GM18907 (cell line): ENCODE measurements around the gene SNAP25.

ENCODE experiments used
- ATAC-seq: cut with Tn5 transposase; IDR thresholded peaks from one replicate; pipeline ENCODE4 v1.9.1; 2021; ENCODE audit warnings: mild to moderate bottlenecking, moderate library complexity; ENCODE audit not compliant: unreplicated experiment

The SNAP25 gene

DNA sequence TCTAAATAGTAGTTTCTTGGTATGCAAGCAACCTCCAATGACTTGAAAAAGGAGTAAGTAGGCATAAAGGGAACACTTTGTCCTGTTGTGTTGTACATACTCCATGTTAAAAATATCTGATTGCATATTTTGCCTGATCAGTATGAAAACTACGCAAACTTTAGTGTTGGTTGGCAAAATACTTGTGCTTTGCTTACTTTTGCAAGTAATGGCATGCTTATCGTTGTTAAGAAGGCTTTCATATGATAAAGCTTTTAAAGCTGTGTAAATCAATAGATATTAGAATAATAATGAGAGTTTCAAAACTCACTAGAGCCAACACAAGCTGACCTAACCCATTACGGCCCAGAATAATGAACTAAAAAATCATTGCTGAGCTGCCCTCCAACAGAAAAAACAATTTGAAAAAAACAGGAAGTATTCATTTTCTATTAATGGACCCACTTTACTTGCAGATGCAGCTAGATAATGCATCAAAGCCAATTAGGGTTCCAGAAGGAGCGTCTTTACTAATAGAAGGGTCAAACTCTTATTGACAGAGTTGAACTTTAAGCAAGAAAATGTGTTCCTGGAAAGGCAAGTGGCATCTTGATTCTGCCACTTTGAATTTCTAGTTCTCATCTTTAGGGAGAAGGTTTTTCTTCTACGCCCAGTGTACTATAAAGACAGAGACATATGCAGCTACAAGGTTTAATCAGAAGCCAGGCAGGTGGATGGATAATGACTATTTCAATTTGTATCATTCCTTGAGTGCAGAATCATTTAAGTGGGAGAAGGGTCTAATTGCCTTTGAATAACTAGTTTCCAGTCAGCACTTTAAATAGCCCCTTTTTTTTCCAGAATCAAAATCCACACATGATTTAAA is 82.2 kb downstream of the SNAP25 start:
- ATAC-seq: no peak

DNA sequence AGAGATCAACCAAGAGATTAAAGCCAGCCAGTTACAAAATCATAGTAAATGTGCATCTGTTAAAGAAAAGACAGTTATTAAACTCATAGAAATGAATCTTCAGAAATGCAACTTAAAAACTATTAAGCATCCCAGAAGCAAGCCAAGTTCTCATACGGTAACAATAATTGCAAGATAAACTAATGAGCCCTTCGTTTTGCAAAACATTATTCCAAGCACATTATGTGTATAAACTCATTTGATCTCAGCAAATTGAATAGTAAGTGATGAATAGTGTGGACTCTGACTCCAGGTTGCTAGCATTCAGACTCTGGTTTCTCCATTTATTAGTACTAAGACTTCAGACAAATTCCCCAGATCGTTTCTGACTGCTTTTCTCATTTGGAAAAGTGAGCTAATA is 85.2 kb downstream of the SNAP25 start:
- ATAC-seq: no peak

DNA sequence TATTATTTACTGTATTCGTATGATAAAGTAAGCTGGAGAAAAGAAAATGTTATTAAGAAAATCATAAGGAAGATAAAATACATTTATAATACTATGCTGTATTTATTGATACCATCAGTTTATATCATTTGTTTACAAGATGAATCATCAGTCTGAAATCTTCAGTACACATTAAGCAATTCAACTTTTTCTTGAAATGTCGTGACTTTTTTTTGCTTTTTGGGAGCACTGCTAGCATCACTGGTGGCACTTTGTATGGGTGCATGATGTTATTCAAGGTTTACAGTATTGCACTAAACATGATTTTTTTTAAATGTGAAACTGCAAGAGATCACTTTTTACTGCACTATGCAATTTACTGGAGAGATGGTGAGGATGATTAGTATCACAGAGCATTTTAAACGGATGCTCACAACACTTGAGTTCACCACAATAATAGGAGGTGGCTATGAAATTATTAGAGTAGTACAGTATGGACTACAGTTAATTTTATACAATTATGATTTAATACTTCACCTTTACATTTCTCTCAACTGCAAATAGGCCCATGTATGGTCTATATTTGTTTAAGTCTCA is 85.9 kb downstream of the SNAP25 start:
- ATAC-seq: no peak

DNA sequence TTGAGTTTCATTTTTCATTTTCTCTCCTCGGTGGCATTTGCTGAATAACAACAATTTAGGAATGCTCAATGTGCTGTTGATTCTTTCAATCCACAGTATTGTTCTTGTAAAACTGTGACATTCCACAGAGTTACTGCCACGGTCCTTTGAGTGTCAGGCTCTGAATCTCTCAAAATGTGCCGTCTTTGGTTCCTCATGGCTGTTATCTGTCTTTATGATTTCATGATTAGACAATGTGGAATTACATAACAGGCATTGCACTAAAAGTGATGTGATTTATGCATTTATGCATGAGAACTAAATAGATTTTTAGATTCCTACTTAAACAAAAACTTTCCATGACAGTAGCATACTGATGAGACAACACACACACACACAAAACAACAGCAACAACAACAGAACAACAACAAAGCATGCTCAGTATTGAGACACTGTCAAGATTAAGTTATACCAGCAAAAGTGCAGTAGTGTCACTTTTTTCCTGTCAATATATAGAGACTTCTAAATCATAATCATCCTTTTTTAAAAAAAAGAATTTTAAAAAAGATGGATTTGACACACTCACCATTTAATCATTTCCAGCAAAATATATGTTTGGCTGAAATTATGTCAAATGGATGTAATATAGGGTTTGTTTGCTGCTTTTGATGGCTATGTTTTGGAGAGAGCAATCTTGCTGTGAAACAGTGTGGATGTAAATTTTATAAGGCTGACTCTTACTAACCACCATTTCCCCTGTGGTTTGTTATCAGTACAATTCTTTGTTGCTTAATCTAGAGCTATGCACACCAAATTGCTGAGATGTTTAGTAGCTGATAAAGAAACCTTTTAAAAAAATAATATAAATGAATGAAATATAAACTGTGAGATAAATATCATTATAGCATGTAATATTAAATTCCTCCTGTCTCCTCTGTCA is 88.1 kb downstream of the SNAP25 start:
- no peak for ATAC-seq

DNA sequence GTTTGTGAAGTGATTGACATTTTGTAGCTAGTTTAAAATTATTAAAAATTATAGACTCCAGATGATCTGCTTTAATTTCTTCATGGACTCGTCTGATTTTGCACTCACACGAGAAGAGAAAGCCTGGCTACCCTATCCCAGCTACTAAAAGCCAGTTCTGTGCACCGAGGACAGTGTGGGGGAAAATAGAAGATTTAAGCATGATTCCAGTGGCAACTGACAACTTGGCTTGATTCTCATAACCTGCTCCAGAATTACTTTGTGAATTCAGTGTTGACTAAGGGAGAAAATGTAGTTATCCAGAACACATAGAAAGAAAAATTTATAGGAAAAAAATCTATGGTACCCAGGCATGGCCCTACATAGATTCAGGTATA is 88.7 kb downstream of the SNAP25 start:
- no peak for ATAC-seq

DNA sequence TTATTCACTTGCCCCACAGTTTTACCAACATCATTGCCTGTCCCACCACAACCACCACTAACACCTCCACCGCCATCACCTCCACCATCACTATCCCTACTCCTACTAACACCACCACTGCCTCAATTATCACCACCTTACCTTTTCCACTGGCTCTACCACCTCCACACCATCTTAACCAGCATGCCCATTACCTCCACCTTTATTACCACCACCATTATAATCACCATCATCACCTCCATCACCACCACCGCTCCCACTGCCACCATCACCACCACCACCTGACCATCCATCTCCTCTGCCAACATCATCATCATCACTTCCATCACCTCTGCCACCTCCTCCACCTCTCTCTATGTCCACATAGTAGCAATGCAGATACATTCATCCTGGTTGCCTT is 90.0 kb downstream of the SNAP25 start:
- no peak for ATAC-seq

DNA sequence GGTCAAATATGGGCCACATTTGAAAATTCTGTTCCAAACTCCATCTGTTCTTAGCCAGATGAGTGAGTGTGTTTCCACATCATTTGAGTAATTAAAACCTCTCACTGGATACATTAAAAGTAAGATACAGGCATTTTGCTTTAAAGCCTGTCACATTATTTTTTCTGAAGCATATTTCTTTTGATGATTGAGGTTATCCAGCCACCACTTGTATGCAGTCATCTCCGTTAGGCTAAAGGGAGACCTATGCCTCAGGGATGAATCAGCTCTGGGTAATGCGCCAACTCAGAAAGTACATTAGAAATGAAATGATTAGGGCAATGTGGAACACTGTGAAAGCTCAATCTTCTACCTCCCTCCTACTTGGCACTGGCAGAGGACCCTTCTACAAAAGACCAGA is 90.7 kb downstream of the SNAP25 start:
- ATAC-seq: no peak

DNA sequence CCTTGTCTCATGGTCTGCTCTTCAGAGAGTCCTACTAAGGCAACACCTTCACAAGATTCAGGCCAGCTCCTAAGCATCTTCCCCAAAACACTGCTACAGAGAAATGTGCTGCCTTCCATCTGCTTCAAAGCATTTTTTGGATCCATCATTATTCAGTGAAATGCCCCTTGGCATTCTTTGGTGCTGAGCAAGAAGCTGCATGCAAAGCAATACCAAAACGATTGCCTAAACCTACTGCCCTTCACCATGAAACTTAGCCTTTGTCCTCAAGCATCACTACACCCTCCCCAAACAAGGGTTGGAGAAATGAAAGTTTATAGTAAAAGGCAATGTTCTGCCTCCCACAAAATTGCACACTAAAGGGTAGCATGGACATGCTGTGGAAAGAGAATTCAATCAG is 93.5 kb downstream of the SNAP25 start:
- ATAC-seq: no peak

DNA sequence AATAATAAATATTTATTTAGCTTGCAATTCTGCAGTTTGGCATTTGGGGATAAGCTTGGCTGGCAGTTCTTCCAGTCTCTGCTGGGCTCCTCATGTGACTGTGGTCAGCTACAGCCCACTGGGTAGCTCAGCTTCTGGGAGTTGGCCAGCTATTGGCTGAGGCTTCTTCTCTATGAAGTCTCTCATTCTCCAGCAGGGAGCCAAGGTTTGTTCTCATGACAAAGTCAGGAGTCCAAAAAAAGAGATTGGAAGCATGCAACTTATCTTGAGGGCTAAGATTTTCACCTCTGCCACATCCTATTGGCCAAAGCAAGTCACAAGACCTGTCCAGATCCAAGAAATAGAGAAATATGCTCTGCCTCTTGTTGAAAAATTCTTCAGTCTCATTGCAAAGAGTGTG is 94.6 kb downstream of the SNAP25 start:
- no peak for ATAC-seq

DNA sequence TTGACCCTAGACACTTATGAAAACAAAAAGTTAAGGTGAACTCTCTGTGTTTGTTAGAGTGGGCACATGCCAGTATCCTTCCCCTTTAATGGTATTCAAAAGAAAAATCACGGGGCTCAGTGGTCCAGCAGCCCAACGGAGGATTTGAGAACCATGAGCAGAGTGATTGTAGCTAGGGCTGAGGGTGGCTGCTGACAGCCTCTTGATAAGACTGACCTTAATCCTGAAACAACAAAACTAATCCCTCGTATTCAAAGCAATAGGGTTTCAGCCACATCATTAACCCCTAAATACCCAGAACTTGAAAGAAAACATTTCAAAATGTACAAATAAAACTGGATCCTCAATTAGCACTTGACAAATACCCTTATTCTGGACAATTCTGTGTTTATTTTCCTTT is 95.1 kb downstream of the SNAP25 start:
- ATAC-seq: no peak

DNA sequence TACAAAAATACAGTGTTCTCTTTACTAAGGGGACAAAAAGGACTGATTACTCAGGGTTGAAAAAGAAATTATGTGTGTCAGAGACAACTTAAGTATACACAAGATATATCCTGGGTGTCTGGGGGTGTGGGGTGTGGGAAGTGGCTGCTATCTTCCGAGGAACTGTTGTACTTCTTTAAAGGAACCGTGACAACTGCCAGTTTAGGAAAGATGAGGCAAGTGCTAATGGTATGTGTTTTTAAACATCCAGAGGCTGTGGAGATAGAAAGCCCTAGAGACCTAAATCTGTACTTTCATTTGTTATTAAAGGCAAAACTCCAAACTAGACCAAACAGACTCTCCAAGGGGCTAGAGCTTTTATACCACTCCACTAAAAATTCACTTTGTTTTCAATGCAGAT is 95.6 kb downstream of the SNAP25 start:
- no peak for ATAC-seq

DNA sequence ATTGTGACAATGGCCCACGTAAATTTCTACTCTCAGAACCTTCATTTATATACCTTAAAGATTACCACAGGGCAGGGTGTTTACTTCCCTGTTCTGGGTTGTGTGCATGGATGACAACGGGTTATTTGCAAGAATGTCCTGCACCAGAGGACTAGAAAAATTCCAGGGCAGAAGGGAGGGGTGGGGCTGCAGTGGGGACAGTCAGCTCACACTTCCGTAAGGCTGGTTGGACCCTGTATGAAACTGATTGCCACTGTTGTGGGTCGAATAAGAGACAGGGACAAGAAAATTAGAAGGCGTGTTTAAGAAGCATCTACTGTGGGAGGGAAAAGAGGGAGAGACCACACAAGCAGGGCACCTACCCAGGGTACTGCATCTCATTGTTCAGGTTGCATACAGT is 96.5 kb downstream of the SNAP25 start:
- no peak for ATAC-seq

DNA sequence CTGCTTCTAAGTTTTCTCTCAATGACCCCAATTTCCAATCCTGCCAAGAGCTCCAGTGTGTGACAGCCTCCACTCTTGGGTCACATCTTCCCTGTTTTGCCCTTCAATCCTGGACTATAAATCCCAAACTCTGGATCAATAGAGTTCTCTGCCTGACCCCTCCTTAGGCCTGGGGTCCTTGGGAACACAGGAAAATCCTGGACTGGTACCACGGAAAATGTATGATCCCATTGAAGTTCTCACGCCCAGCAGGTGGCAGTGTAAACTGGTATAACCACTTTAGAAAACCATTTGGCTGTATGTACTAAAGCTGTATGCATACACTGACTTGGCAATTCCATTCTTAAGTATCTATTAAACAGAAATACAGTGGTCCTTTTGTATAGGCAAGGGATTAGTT is 98.0 kb downstream of the SNAP25 start:
- no peak for ATAC-seq

DNA sequence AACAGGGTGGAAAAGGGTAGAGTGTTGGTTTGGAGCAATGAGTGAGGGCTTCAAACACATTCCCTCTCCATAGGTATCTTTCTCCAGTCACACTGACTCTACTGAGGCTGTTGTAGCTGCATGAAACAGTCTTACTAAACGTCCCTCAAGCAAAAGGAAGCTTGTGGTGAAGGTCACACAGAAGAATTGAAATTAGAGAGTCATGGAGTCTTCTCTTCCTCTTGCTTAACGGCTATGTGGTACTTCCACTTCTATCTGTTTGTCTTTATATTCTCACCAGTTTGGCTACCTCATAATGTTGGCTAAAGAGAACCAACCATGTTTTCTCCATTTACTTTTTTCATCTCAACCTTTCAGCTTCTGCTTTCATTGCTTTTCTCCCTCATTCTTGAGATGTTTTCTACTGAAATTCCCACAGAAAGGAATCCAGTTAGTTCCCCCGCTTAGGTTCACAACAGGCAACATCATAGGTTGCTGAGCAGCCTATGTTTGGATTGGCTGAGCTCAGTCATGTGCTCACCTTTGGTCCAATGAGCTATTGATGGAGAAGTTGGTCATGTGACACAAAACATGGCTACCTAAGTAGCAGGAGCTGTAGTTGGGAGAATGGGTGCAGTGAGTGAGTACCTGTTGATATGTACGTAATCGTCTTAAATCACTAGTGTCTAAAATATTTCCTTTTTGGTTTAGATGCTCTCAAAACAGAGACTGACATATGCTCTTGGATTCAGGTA is 99.8 kb downstream of the SNAP25 start:
- no peak for ATAC-seq

DNA sequence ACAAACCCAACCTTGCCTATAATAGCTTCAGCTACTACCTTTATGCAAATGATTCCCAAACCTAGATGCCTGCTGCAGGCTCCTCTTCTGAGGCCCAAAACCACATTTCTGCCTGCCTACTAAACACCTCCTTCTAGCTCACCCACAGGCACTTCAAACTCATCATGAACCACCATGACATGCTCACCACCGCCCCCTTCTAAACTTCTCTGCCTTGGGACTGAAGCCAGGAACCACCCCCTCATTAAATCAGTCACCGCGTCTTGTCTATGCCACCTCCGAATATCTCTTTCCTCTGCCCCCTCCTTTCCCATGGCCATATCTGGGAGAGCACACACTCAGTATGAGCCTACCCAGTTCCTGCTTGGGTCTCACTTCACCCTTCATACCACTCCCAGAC is 101.2 kb downstream of the SNAP25 start:
- no peak for ATAC-seq

DNA sequence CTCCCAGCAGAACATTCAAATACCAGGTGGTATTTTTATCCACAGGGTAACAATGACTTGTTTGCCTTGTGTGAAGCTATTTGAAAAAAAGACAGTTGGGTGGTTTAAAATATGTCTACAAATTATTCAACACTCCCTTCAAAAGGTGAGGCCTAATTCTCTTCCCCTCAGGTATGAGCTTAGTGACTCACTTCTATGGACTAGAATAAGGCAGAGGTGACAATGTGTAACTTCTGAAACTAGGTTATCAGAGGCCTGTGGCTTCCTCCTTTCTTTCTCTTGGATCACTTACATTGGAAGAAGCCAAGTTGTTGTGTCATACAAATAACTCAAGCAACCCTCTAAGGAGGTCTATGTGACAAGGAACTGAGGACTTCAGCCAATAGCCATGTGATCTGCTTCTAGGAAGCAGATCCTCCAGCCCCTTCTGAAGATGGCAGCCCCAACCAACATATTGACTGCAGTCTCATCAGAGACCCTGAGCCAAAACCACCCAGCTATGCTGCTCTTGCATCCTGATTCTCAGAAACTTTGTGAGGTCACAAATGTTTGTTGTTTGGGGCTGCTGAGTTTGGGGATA is 102.6 kb downstream of the SNAP25 start:
- ATAC-seq: no peak

DNA sequence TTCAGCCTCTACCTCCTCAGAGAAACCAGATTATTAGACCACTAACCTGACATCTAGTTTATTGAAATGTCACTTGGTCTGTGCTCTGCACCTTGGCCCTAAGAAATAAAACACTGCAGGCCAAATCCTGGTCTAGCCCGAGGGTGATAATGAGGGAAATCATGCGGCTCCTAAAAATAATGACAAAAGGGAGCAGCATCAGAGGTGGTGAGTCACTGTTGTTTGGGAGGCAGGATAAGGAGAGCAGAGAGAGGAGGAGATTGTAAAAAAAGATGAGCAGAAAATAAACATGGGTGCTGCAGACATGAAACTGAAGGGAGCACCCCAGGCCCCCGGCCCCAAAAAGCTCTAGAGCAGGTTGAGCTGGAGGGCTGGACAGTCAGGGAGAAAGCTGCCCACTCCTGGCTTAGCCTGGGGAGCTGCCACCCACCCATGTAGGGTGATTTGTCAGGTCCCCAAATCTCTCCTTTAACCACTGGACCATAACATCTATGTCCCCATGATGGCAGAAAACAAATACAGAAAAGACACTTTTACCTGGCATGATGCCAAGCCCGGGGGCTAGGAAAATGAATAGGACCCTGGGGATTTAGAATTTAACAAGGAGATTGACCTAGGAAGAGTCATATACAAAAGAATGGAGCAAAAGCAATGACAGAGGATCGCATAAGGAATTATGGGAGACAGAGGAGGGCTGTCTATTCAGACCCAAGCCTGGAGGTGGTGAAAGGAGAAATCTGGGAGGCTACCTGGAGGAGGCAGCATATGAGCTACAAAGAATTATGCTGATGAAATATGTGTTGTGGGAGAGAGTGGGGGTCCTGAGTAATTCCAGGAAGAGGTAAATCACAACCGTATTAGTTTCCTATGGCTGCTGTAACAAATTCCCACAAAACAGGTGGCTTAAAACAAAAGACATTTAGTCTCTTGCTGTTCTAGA is 103.7 kb downstream of the SNAP25 start:
- no peak for ATAC-seq

DNA sequence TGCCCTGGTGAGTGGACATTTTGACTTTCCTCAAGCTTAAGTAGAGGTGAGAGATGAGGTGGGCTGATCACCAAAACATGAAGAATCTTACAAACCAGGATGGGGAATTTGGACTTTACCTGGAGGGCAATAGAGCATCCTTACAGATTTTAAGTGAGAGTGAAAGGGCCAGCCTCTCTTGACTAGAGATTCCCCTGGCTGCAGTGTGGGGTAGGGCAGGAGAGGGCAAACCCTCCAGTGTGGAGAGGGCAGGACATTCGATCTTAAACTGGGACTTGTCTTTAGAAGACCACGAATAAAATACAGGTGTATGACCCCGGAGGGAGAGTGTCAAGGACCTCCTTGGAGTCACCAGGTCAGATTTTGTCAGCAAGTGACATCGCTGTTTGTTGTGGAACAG is 105.1 kb downstream of the SNAP25 start:
- ATAC-seq: no peak

DNA sequence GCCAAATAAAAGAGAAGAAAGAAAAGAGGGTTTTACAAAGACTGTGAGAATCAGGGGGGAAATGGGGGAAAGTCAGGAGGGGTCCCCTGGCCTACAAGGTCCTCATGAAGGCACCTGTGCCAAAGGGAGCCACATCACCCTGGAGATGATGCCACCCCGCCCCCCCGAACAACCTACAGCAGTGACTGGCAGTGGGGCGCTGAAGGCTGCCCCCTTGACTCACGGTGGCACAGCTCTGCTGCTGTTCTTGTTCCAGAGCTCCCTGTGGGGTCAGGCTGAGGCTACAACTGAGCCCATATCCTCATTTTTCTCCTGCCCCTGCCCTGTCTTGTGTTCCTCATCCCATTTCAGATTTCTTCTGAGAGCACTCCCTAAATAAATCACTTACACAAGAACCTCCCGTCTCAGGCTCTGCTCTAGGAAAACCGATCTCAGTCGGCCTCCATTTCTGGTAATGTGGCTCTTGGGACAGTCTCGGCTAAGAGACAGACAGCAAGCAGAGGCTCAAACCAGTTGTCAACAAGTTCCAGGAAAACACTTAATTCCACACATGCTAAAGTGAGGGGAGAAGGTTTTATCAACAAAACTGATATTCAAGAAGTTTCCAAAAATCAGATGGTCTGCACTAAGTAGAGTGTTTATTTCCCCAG is 105.7 kb downstream of the SNAP25 start:
- no peak for ATAC-seq
